ENCODE data around the gene TMCO1. TPM values are rescaled to one million over a fixed set of nuclear protein-coding genes. Genes with fewer than 3 reads are reported as not detected.
"Not testable (repeated sequence)": the region's sequence is repeated elsewhere in the genome, so short reads cannot be mapped to it uniquely, and the experiment has no call there.

Gene TMCO1
- total RNA-seq, 2 donors from 2014 or later: 62.6 to 101 TPM

- Mint-ChIP-seq H3K36me3 (peaks cover 8% of the 10 kb centered on the region), H3K4me3 (no peak overlapping the region), H3K4me1 (ENCODE audit: low read depth in 2 of 2) (peaks cover 31 to 41% of the 10 kb centered on the region in 2 donors), H3K9me3 (no peaks in the 10 kb centered on the region), H3K27me3 (no peaks in the 10 kb centered on the region), H3K27ac (no peak overlapping the region)
- no peak for DNase-seq (ENCODE audit: low spot score)
- ATAC-seq: no peak
Observed at GRCh38 chr1:165695031-165695430, 73.6 kb downstream of the TMCO1 start.

DNA sequence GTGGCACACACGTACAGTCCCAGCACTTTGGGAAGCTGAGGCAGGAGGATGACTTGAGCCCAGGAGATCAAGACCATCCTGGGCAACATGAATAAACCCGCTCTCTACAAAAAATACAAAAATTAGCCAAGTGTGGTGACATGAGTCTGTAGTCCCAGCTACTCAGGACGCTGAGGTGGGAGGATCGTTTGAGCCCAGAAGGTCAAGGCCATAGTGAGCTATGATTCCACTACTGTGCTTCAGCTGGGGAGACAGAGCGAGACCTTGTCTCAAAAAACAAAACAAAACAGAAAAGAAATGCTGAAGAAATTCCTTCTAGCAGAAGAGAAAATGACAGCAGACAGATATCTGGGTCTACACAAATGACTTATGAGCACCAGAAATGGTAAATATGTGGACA, 80.6 kb downstream of the TMCO1 start:
- H3K27me3 Mint-ChIP-seq: no peaks in the 10 kb centered on the region
- no peak overlapping the region for H3K4me3 Mint-ChIP-seq
- DNase-seq (ENCODE audit: low spot score): no peak
- no peak overlapping the region for H3K27ac Mint-ChIP-seq
- peaks cover 26% of the 10 kb centered on the region for H3K36me3 Mint-ChIP-seq
- ATAC-seq: no peak
- peaks cover 49 to 57% of the 10 kb centered on the region in 2 donors for H3K4me1 Mint-ChIP-seq (ENCODE audit: low read depth in 2 of 2)
- H3K9me3 Mint-ChIP-seq: no peaks in the 10 kb centered on the region

GRCh38 chr1:165686971-165687433, 81.7 kb downstream of the TMCO1 start:
- H3K36me3 Mint-ChIP-seq: peaks cover 29% of the 10 kb centered on the region
- peak overlapping the region; percentile 44 for H3K4me3 Mint-ChIP-seq
- H3K9me3 Mint-ChIP-seq: no peaks in the 10 kb centered on the region
- no peaks in the 10 kb centered on the region for H3K27me3 Mint-ChIP-seq
- peak overlapping the region; percentile 62 to 72 for H3K27ac Mint-ChIP-seq
- DNase-seq (ENCODE audit: low spot score) (no peak), ATAC-seq (no peak)
- peaks cover 45 to 54% of the 10 kb centered on the region in 2 donors for H3K4me1 Mint-ChIP-seq (ENCODE audit: low read depth in 2 of 2)

GRCh38 chr1:165686121-165686970, 82.3 kb downstream of the TMCO1 start:
- no peak for DNase-seq (ENCODE audit: low spot score)
- no peak for ATAC-seq
- peaks cover 32% of the 10 kb centered on the region for H3K36me3 Mint-ChIP-seq
- peaks cover 38 to 48% of the 10 kb centered on the region in 2 donors for H3K4me1 Mint-ChIP-seq (ENCODE audit: low read depth in 2 of 2)
- no peaks in the 10 kb centered on the region for H3K9me3 Mint-ChIP-seq
- H3K27ac Mint-ChIP-seq: peak overlapping the region; percentile 62 to 72
- no peaks in the 10 kb centered on the region for H3K27me3 Mint-ChIP-seq
- H3K4me3 Mint-ChIP-seq: peak overlapping the region; percentile 44

GRCh38 chr1:165683848-165684485, 84.7 kb downstream of the TMCO1 start:
- ATAC-seq (no peak), DNase-seq (ENCODE audit: low spot score) (no peak)
- peaks cover 49% of the 10 kb centered on the region for H3K36me3 Mint-ChIP-seq
- no peak overlapping the region for H3K4me3 Mint-ChIP-seq
- peak overlapping the region in 1 of 2 donors; percentile 43 for H3K27ac Mint-ChIP-seq
- H3K27me3 Mint-ChIP-seq: no peaks in the 10 kb centered on the region
- peaks cover 33 to 41% of the 10 kb centered on the region in 2 donors for H3K4me1 Mint-ChIP-seq (ENCODE audit: low read depth in 2 of 2)
- H3K9me3 Mint-ChIP-seq: no peaks in the 10 kb centered on the region

GRCh38 chr1:165680773-165681172, 87.9 kb downstream of the TMCO1 start:
- not testable (repeated sequence) for H3K4me3 Mint-ChIP-seq; ATAC-seq; H3K9me3 Mint-ChIP-seq; DNase-seq (ENCODE audit: low spot score); H3K27me3 Mint-ChIP-seq
- Mint-ChIP-seq H3K36me3 (peaks cover 47% of the 10 kb centered on the region), H3K4me1 (ENCODE audit: low read depth in 2 of 2) (peaks cover 22 to 29% of the 10 kb centered on the region in 2 donors), H3K27ac (peak overlapping the region in 1 of 2 donors; percentile 55)

DNA sequence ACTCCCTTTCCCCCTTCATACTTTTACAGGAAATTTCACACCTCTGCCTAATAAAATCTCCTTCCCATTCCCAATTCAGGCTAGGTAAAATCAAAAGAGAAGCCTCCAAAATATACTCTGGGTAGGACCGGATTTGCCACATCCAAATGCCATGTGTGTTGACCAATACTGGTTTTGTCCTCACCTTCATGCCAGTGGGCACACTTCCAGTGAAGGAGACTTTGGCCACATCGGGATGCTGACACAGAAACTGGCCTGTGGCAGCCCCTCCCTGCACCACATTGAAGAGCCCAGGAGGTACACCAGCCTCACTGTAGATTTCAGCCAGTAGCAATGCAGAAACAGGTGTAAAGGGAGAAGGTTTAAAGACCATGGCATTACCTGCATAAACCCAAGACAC, 88.4 kb downstream of the TMCO1 start:
- DNase-seq (ENCODE audit: low spot score) (no peak), ATAC-seq (no peak)
- Mint-ChIP-seq H3K36me3 (peaks cover 45% of the 10 kb centered on the region), H3K4me3 (no peak overlapping the region), H3K27ac (peak overlapping the region in 1 of 2 donors; percentile 55), H3K4me1 (ENCODE audit: low read depth in 2 of 2) (peaks cover 18 to 25% of the 10 kb centered on the region in 2 donors), H3K27me3 (no peaks in the 10 kb centered on the region), H3K9me3 (no peaks in the 10 kb centered on the region)

DNA sequence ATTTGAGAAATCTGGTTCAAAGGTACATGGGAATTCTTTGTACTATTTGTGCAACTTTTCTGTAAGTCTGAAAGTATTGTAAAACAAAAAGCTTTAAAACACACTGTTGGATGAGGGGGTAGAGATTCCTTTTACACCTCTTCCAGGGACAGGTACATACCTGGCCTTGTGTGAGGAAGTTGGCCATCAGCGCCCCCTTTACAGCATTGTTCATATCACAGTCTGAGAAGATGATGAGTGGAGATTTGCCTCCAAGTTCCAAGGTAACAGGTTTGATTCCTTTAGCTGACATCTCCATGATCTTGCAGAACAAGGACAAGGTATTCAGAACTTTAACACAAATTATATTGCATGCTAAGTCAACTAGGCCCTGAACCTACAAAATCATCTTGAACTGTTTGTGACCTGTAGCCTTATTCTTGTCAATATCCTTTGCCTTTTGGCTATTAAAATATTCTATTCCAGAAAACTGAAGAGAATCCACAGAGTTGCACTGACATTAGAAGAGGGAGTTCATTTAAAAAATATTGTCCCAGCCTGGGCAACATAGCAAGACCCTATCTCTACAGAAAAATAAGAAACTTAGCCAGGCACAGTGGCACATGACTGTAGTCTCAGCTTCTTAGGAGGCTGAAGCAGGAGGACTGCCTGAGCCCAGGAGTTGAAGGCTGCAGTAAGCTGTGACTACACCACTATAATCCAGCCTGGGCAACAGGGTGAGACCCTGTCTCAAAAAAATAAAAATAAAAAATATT, 89.2 kb downstream of the TMCO1 start:
- Mint-ChIP-seq H3K27ac (no peak overlapping the region), H3K9me3 (no peaks in the 10 kb centered on the region), H3K36me3 (peaks cover 42% of the 10 kb centered on the region), H3K4me3 (no peak overlapping the region), H3K4me1 (ENCODE audit: low read depth in 2 of 2) (peaks cover 13 to 20% of the 10 kb centered on the region in 2 donors), H3K27me3 (no peaks in the 10 kb centered on the region)
- no peak for DNase-seq (ENCODE audit: low spot score)
- ATAC-seq: no peak

DNA sequence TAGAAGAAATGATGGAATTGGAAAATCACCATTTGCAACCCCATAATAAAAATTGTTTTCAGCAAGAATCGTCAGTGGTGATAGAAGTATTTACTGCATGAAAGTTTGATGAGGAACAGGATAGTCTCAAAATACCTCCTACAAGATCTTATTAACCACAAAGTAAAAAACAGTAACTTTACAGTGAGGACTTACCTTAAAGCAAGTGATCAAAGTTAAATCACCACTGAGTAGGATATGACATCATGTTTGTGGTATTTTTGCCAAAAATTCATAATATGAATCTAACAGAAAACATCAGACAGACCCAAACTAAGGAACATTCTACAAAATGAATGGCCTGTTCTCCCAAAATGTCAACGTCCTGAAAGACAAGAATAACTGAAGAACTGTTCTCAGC, 90.2 kb downstream of the TMCO1 start:
- Mint-ChIP-seq H3K36me3 (peaks cover 42% of the 10 kb centered on the region), H3K9me3 (no peaks in the 10 kb centered on the region), H3K27ac (no peak overlapping the region), H3K4me1 (ENCODE audit: low read depth in 2 of 2) (peaks cover 5 to 16% of the 10 kb centered on the region in 2 donors), H3K27me3 (no peaks in the 10 kb centered on the region), H3K4me3 (no peak overlapping the region)
- no peak for DNase-seq (ENCODE audit: low spot score)
- ATAC-seq: no peak

Other genes starting within 250 kb of the TMCO1 start
- gene LRRC52, start 224.9 kb downstream of the TMCO1 start, total RNA-seq: not detected
- 10 to 100 TPM; 19.5 to 29.5 TPM for gene MGST3, start 137.6 kb downstream of the TMCO1 start, total RNA-seq
- 10 to 100 TPM; 44.0 to 49.2 TPM for gene ALDH9A1, start 70.3 kb downstream of the TMCO1 start, total RNA-seq
- gene UCK2, start 58.7 kb upstream of the TMCO1 start, total RNA-seq: 10 to 100 TPM; 43.4 to 83.3 TPM